GM18858 (cell line): Measurements from ENCODE around the gene FOXO1.
A peak's percentile ranks its signal among the peaks of the same experiment; 100 is the strongest.

Experiments
- ATAC-seq: cut with Tn5 transposase; IDR thresholded peaks from one replicate; pipeline ENCODE4 v1.9.1; 2021; ENCODE audit not compliant: unreplicated experiment

Gene FOXO1

DNA sequence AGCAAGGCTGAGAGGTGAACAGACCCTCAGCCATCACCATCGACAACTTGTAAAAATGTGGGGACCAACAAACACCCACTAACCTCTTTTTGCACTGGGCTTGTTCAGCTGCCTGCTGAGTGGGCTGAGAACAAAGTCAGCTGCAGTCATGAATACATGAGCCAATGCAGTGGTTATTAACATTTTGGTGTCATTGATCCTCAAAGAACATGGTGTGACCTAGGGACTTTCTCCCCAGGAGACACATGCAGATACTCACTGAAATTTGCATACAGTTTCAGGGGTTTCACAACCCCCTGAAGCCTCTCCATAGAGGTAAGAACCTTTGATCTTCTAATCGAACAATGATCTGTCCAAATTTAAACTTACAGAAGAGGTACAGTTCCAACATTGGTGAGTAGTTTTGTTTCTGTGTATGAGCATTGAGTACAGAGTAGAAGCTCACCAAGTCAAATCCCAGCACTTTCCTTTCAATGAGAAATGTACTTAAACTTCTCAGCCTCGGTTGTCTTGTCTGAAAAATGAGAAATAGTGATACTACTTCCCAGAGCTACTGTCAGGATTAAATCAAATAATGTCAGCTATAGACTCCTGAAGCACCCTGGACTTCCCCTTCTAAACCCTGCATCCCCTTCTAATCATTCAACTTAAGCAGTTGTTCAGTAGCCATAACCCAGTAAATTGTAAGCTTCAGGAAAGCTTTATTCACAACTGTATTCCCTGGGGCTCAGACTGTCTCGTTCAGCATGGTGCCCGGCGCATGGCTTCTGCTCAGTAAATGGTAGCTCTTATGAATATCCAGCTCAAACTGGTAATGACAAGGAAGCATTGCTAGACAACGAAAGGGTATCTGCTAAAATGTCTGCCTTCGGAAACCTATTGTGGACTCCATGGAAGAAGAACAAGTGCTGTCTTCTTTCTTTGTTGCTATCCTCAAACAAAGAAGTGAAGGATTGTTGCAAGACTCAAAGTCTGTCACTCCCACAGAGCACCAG is 148.7 kb downstream of the FOXO1 start:
- ATAC-seq: peak; percentile 88

DNA sequence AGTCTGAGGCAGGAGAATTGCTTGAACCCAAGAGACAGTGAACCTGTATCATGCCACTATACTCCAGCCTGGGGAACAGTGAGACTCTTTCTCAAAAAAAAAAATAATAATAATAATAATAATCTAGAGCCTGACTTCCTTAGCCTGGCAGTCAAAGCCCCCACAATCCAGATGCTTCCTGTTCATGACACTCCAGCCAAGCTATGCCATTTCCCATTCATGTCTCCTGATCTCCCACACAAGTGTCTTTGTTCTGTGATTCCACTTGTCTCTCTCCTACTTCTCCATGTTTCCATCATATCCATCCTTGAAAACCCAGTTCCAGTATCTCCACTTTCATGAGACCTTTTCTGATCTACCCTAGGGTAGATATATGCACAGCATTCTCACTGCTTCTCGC is 150.7 kb downstream of the FOXO1 start:
- no peak for ATAC-seq

GRCh38 chr13:40514802-40515201 is 151.6 kb downstream of the FOXO1 start:
- ATAC-seq: no peak

- no peak for ATAC-seq
Observed at GRCh38 chr13:40509876-40510275, 156.6 kb downstream of the FOXO1 start.

- ATAC-seq: no peak
Observed at GRCh38 chr13:40508767-40509342, 157.6 kb downstream of the FOXO1 start.

GRCh38 chr13:40508127-40508526 is 158.3 kb downstream of the FOXO1 start:
- ATAC-seq: no peak

DNA sequence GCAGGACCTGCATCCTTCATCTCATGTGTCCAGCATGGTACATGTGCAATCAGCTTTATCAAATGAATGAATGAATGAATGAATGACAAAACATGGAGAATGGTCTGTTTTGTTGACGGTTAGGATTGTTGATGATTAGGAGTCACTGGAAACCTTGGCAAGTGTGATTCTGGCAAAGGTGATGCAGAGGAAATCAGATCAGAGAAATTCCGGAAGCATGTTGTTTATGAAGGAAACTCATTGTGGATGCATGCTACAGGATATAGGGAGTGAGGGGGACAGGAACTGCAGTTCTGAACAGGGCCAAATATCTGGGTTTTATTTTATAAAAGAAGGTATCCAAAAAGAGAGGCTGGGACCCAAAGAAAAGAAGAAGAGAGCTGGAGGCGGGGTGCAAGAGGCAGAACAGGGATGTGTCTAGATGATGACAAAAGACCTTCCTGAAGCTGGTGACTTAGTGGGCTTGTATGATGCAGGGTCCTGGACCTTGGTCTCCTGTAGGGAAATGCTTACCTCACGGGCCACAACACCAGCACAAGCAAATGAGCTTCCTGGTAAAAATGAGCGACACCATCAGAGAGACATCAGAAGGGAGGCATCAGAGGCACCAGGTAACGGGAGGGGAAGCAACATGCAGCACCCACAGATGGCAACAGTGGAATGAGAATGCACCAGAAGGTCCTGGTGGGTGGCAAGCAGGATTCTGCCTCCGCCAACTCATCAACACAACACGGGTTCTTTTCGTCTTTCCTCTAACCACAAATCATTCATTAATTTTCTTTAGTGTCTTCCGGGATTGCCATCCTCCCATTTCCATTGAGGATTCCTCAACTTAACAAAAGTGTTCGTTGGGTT is 159.6 kb downstream of the FOXO1 start:
- no peak for ATAC-seq
